HTR-8/SVneo (cell line): ENCODE results near the gene WASL.
"Not testable (repeated sequence)": the region's sequence is repeated elsewhere in the genome, so short reads cannot be mapped to it uniquely, and the experiment has no call there.

Experiments used
- DNase-seq: peaks from one replicate; pipeline ENCODE4 v3.0.0; 2011; ENCODE audit warnings: low spot score, mixed read lengths; ENCODE audit not compliant: insufficient read length
- FAIRE-seq: peaks from 2 replicates; lab custom pipeline; 2011; peaks lifted over from hg19 to GRCh38; lab: Jason Lieb, UNC

Gene WASL

GRCh38 chr7:123738356-123738755 is 10.4 kb downstream of the WASL start:
- DNase-seq (no peak), FAIRE-seq (no peak)

- FAIRE-seq, DNase-seq: not testable (repeated sequence)
These were observed 11.6 kb downstream of the WASL start for GRCh38 chr7:123737168-123737674.

GRCh38 chr7:123735539-123735938 is 13.3 kb downstream of the WASL start:
- DNase-seq (no peak), FAIRE-seq (no peak)

DNA sequence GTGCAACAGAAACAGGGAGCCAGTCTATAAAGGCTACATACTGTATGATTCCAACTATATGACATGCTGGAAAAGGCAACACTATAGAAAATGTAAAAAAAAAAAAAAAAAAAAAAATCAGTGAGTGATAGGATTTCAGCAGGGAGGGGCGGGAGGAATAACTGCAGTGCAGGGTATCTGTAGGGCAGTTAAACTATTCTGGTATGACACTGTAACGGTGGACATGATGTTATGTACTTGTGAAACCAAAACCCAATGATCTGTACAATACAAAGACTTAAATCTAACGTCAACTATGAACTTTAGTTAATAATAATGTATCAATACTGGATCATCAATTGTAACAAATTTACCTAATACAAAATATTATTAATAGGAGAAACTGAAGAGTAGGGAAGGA is 14.3 kb downstream of the WASL start:
- DNase-seq (no peak), FAIRE-seq (no peak)

DNA sequence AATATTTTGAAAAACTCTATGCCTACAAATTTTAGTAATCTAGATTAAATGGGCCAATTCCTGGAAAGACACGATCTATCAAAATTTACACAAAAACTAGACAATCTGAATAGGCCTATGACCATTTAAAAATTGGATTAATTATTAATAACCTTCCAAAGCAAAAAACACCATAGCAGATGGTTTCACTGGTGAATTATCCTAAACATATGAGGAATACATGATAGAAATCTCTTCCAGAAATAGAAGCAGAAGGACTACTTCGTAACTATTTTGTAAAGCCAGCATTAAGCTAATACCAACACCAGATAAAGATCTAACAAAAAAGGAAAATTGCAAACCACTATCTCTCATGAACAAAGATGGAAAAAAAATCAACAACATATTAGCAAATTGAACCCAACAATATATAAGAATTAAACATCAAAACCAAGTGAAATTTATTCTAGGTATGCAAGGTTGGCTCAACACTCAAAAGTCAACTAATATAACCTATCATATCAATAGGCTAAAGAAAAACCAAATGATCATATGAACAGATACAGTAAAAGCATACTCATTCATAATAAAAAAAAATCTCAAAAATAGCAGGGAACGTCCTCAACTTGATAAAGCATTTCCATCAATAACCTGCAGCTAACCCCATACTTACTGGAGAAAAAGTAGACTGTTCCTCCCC is 16.3 kb downstream of the WASL start:
- FAIRE-seq (no peak), DNase-seq (no peak)

- FAIRE-seq (no peak), DNase-seq (no peak)
These were observed 19.6 kb downstream of the WASL start for GRCh38 chr7:123729218-123729578.

GRCh38 chr7:123727071-123727837 is 21.5 kb downstream of the WASL start:
- FAIRE-seq (no peak), DNase-seq (no peak)

- no peak for DNase-seq
- FAIRE-seq = no peak
These were observed 23.1 kb downstream of the WASL start for GRCh38 chr7:123725586-123726171.

- no peak for DNase-seq
These were observed 24.0 kb downstream of the WASL start for GRCh38 chr7:123724817-123725253.

GRCh38 chr7:123723913-123724312 is 24.9 kb downstream of the WASL start:
- FAIRE-seq = no peak
- no peak for DNase-seq

More at GRCh38 chr7:123724817-123725253, 24.0 kb downstream of the WASL start:
- FAIRE-seq = no peak

- not testable (repeated sequence) for FAIRE-seq, DNase-seq
These were observed 28.3 kb downstream of the WASL start for GRCh38 chr7:123720527-123720926.

GRCh38 chr7:123719197-123719721 is 29.5 kb downstream of the WASL start:
- no peak for FAIRE-seq
- DNase-seq = no peak

GRCh38 chr7:123718773-123719172 is 30.0 kb downstream of the WASL start:
- FAIRE-seq = no peak
- no peak for DNase-seq

DNA sequence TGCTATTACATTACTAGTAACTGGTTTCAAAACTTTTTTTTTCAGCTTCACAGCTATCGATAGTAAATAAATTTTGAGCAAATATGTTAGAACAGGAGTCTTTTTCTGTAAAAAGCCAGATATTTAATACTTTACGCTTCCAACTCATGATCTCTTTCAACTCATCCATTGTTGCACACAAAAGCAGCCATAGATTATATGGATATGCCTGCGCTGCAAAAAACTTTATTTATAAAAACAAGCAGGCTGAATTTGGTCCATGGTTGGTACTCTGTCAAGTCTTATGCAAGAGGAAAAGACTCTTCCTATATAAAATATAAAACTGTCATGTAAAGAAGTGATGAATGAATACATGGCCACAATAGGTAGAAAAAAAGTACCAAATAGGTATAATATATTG is 31.1 kb downstream of the WASL start:
- no peak for FAIRE-seq
- DNase-seq = no peak

DNA sequence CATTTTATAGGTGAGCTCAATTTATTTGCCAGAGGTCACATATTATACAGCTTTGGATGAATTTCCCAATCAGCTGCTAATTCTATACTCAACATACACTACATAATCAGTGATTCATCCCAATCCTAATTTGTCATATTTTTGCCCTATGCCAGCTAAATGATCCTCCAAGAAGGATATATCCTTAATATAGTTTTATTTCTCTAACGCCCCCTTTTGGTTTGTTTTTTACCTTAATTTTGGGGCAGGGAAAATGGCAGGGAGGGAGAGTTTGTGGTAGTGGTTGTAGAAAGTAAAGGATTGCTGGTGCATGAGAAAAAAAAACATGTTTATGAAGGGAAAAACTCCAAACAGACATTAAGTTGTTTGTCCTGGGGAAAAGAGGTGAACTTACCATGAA is 31.9 kb downstream of the WASL start:
- DNase-seq (no peak), FAIRE-seq (no peak)

DNA sequence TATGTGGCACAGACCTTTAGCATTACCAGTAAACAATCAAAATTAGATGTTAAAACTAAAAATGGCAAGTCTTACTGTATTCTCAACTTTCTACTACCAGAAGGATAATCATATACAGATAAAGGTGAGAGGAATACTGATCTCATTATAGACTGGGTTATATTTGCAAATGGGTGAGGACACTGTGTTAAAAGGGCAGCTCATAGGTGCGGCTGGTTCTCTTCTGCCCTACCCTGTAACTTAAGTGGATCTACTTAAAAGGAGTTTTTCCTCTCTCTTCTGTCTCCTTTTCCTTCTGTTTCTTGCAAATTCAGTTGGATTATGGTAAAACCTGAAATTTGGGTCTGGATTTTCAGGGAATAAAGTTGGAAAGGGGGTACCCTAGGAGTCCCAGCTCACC is 33.0 kb downstream of the WASL start:
- FAIRE-seq (no peak), DNase-seq (no peak)

GRCh38 chr7:123715198-123715597 is 33.6 kb downstream of the WASL start:
- DNase-seq (no peak), FAIRE-seq (no peak)

GRCh38 chr7:123714296-123715080 is 34.3 kb downstream of the WASL start:
- FAIRE-seq = no peak
- no peak for DNase-seq

GRCh38 chr7:123712619-123713018 is 36.2 kb downstream of the WASL start:
- no peak for DNase-seq

GRCh38 chr7:123711832-123712293 is 36.9 kb downstream of the WASL start:
- DNase-seq (no peak), FAIRE-seq (no peak)

More at GRCh38 chr7:123712619-123713018, 36.2 kb downstream of the WASL start:
- FAIRE-seq = no peak
